Esophagus squamous epithelium (tissue), 4 donors: ENCODE data around the gene MATN1.

Experiments used
- POLR2A ChIP-seq, 4 donors: fragments of 450-650 bp; IDR thresholded peaks; one replicate each; pipeline ENCODE4 v1.6.1; 2017; ENCODE audit warnings: antibody characterized with exemption in 4 of 4, mild to moderate bottlenecking in 4 of 4, moderate library complexity in 3 of 4
- TF ChIP-seq, protein P1 (sequence below), 6 experiments: fragments of 450-650 bp in 4 of 6; fragments of 200-600 bp in 2 of 6; sonication (generic) in 2 of 6; IDR thresholded peaks; one replicate each; pipeline ENCODE4 v1.5.1; 2016 to 2019; ENCODE audit warnings: antibody characterized with exemption in 6 of 6, mild to moderate bottlenecking in 4 of 6, moderate library complexity in 4 of 6

DNA sequence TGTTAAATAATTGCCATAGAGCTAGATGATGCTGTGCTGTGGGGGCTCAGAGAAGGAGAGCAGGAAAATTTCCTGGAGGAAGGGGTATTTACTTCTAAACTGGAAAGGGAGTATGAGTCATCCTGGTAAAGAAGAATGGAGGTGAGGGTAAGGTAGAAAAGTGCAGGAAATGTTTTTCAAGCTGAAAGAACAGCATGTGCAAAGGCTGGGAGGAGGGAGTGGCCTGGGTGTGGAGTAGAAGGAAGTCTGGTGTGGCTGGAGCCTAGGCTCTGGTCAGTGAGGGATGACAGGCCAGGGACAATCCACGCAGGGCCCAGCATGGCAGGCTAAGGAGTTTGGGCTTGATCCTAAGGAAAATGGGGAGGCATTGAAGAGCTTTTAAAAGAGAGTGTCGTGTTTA is 45.9 kb downstream of the MATN1 start:
- TF ChIP-seq, protein P1, sequence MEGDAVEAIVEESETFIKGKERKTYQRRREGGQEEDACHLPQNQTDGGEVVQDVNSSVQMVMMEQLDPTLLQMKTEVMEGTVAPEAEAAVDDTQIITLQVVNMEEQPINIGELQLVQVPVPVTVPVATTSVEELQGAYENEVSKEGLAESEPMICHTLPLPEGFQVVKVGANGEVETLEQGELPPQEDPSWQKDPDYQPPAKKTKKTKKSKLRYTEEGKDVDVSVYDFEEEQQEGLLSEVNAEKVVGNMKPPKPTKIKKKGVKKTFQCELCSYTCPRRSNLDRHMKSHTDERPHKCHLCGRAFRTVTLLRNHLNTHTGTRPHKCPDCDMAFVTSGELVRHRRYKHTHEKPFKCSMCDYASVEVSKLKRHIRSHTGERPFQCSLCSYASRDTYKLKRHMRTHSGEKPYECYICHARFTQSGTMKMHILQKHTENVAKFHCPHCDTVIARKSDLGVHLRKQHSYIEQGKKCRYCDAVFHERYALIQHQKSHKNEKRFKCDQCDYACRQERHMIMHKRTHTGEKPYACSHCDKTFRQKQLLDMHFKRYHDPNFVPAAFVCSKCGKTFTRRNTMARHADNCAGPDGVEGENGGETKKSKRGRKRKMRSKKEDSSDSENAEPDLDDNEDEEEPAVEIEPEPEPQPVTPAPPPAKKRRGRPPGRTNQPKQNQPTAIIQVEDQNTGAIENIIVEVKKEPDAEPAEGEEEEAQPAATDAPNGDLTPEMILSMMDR (IDR thresholded peaks at IDR 0.05) = no peak
- no peak for TF ChIP-seq POLR2A (IDR thresholded peaks at IDR 0.05)
